HTERT RPE-1 (cell line): ENCODE results near the gene COA3.

Experiments
- in situ Hi-C: fragments of 300-500 bp; cut with MboI; formaldehyde crosslinking; loops from 4 replicates; pipeline ENCODE4 v1.14.3; 2020; ENCODE audit warnings: low sequenced_read_pairs

Gene COA3

GRCh38 chr17:42798383-42799380, at the start of gene COA3, which contains the start of gene CNTD1:
Gene COA3 (minus strand): TSS chr17:42798704. CDS start chr17:42798681, 23 bp downstream.
Gene CNTD1 (plus strand): TSS chr17:42798861. CDS start chr17:42799068, 207 bp downstream.
- in situ Hi-C loops: no loop called here

- in situ Hi-C loops: no loop called here
Measured at GRCh38 chr17:42848093-42848492, 49.6 kb upstream of the COA3 start.

- in situ Hi-C loops: no loop called here
Measured at GRCh38 chr17:42846594-42847280, 48.2 kb upstream of the COA3 start.

GRCh38 chr17:42845918-42846593, 47.6 kb upstream of the COA3 start:
- in situ Hi-C loops: no loop called here

- in situ Hi-C loops: no loop called here
Measured at GRCh38 chr17:42845556-42845917, 47.0 kb upstream of the COA3 start.

GRCh38 chr17:42844761-42845555, 46.5 kb upstream of the COA3 start:
- in situ Hi-C loops: no loop called here

- in situ Hi-C loops: no loop called here
Measured at GRCh38 chr17:42844271-42844670, 45.8 kb upstream of the COA3 start, which contains the start of gene AOC2. Gene AOC2 (plus strand): TSS chr17:42844580. CDS start chr17:42844627, 47 bp downstream.

- in situ Hi-C loops: no loop called here
Measured at GRCh38 chr17:42843358-42843934, 44.9 kb upstream of the COA3 start.

GRCh38 chr17:42841975-42842685, 43.6 kb upstream of the COA3 start:
- in situ Hi-C loops: no loop called here

- in situ Hi-C loops: no loop called here
Measured at GRCh38 chr17:42835732-42836131, 37.2 kb upstream of the COA3 start.

GRCh38 chr17:42833767-42834422, 35.4 kb upstream of the COA3 start:
- in situ Hi-C loops: no loop called here

- in situ Hi-C loops: no loop called here
Measured at GRCh38 chr17:42832934-42833766, 34.6 kb upstream of the COA3 start, which contains the start of gene PSME3. Gene PSME3 (plus strand): TSS chr17:42833397. CDS start chr17:42833632, 235 bp downstream.

- in situ Hi-C loops: no loop called here
Measured at GRCh38 chr17:42832213-42832933, 33.9 kb upstream of the COA3 start.

- in situ Hi-C loops: no loop called here
Measured at GRCh38 chr17:42830971-42831370, 32.5 kb upstream of the COA3 start.

GRCh38 chr17:42827472-42827871, 29.0 kb upstream of the COA3 start:
- in situ Hi-C loops: no loop called here

GRCh38 chr17:42821176-42821575, 22.7 kb upstream of the COA3 start:
- in situ Hi-C loops: no loop called here

- in situ Hi-C loops: no loop called here
Measured at GRCh38 chr17:42819939-42820535, 21.5 kb upstream of the COA3 start.
